Stimulated activated effector memory CD8-positive, alpha-beta T cell treated with anti-CD3 and anti-CD28 coated beads, Interleukin-12 subunit alpha, Interleukin-12 subunit beta, amount 100 ng/mL, for 72 hours (primary cell): ENCODE data around the gene CILP2.

ENCODE experiments used
- ATAC-seq: fragments of 150-1000 bp; cut with Tn5 transposase; 2 replicates; pipeline ENCODE4 v1.10.0; 2021
- DNase-seq, 2 donors: peaks; one replicate each; pipeline ENCODE4 v3.0.0; 2021 to 2022; ENCODE audit warnings: low spot score in 2 of 2
- H3K27ac Mint-ChIP-seq: one replicate; pipeline ENCODE4 v1.8.0; 2022; ENCODE audit warnings: mild to moderate bottlenecking, mixed read lengths
- H3K36me3 Mint-ChIP-seq: one replicate; pipeline ENCODE4 v1.8.0; 2022; ENCODE audit warnings: mild to moderate bottlenecking, mixed read lengths
- H3K4me1 Mint-ChIP-seq: one replicate; pipeline ENCODE4 v1.8.0; 2022; ENCODE audit warnings: mixed read lengths
- H3K4me3 Mint-ChIP-seq: one replicate; pipeline ENCODE4 v1.8.0; 2022; ENCODE audit warnings: mild to moderate bottlenecking, mixed read lengths
- H3K9me3 Mint-ChIP-seq: one replicate; pipeline ENCODE4 v1.8.0; 2022; ENCODE audit warnings: mixed read lengths

CILP2 gene

GRCh38 chr19:19538061-19538784 lies at the start of gene CILP2:
TSS of gene CILP2 (plus strand) at chr19:19538265. CDS start at chr19:19538350, 85 bp downstream.
- Mint-ChIP-seq H3K9me3 (no peaks in the 10 kb centered on the region), H3K4me3 (peak within 1 kb of the TSS; percentile 72), H3K4me1 (peaks cover 50% of the 10 kb centered on the region), H3K27ac (peak within 1 kb of the TSS; percentile 79), H3K36me3 (peaks cover 14% of the 10 kb centered on the region)
- ATAC-seq = peak; percentile 3
- DNase-seq = no peak

- peak; percentile 92 for ATAC-seq
Observed at GRCh38 chr19:19488875-19489690, 49.0 kb upstream of the CILP2 start.

GRCh38 chr19:19489804-19490204 lies 48.3 kb upstream of the CILP2 start:
- ATAC-seq (no peak), DNase-seq (no peak)
- peak overlapping the region; percentile 97 for H3K27ac Mint-ChIP-seq
- peaks cover 57% of the 10 kb centered on the region for H3K36me3 Mint-ChIP-seq
- no peaks in the 10 kb centered on the region for H3K9me3 Mint-ChIP-seq
- peaks cover 56% of the 10 kb centered on the region for H3K4me1 Mint-ChIP-seq
- H3K4me3 Mint-ChIP-seq = peak overlapping the region; percentile 58

More at GRCh38 chr19:19488875-19489690, 49.0 kb upstream of the CILP2 start:
- Mint-ChIP-seq H3K36me3 (peaks cover 57% of the 10 kb centered on the region), H3K4me3 (peak overlapping the region; percentile 58), H3K4me1 (peaks cover 54% of the 10 kb centered on the region), H3K9me3 (no peaks in the 10 kb centered on the region), H3K27ac (peak overlapping the region; percentile 97)
- peak; percentile 56 to 89 for DNase-seq

GRCh38 chr19:19490214-19490968 lies 47.7 kb upstream of the CILP2 start:
- peaks cover 52% of the 10 kb centered on the region for H3K4me1 Mint-ChIP-seq
- peak; percentile 31 for ATAC-seq

GRCh38 chr19:19491321-19492025 lies 46.6 kb upstream of the CILP2 start:
- no peaks in the 10 kb centered on the region for H3K9me3 Mint-ChIP-seq
- ATAC-seq (no peak), DNase-seq (no peak)
- H3K27ac Mint-ChIP-seq = no peak overlapping the region
- peaks cover 48% of the 10 kb centered on the region for H3K4me1 Mint-ChIP-seq
- H3K36me3 Mint-ChIP-seq = peaks cover 70% of the 10 kb centered on the region
- no peak overlapping the region for H3K4me3 Mint-ChIP-seq

More at GRCh38 chr19:19490214-19490968, 47.7 kb upstream of the CILP2 start:
- no peaks in the 10 kb centered on the region for H3K9me3 Mint-ChIP-seq
- H3K36me3 Mint-ChIP-seq = peaks cover 62% of the 10 kb centered on the region
- DNase-seq = peak; percentile 65 to 88
- peak overlapping the region; percentile 97 for H3K27ac Mint-ChIP-seq
- H3K4me3 Mint-ChIP-seq = peak overlapping the region; percentile 58

GRCh38 chr19:19492026-19492610 lies 45.9 kb upstream of the CILP2 start:
- Mint-ChIP-seq H3K4me1 (peaks cover 41% of the 10 kb centered on the region), H3K9me3 (no peaks in the 10 kb centered on the region), H3K27ac (no peak overlapping the region), H3K36me3 (peaks cover 73% of the 10 kb centered on the region), H3K4me3 (no peak overlapping the region)
- DNase-seq (no peak), ATAC-seq (no peak)

GRCh38 chr19:19493841-19494546 lies 44.1 kb upstream of the CILP2 start:
- Mint-ChIP-seq H3K4me3 (no peak overlapping the region), H3K36me3 (peaks cover 83% of the 10 kb centered on the region), H3K27ac (peak overlapping the region; percentile 26)

GRCh38 chr19:19495614-19496603 lies 42.2 kb upstream of the CILP2 start:
- Mint-ChIP-seq H3K27ac (peak overlapping the region; percentile 76), H3K36me3 (peaks cover 95% of the 10 kb centered on the region), H3K4me1 (peaks cover 5% of the 10 kb centered on the region), H3K9me3 (no peaks in the 10 kb centered on the region), H3K4me3 (no peak overlapping the region)
- no peak for ATAC-seq
- DNase-seq = no peak

More at GRCh38 chr19:19493841-19494546, 44.1 kb upstream of the CILP2 start:
- H3K4me1 Mint-ChIP-seq = peaks cover 23% of the 10 kb centered on the region
- no peaks in the 10 kb centered on the region for H3K9me3 Mint-ChIP-seq
- ATAC-seq (no peak), DNase-seq (no peak)

- Mint-ChIP-seq H3K27ac (peak overlapping the region; percentile 52), H3K36me3 (peaks cover 97% of the 10 kb centered on the region), H3K4me3 (no peak overlapping the region), H3K4me1 (peaks cover 5% of the 10 kb centered on the region), H3K9me3 (no peaks in the 10 kb centered on the region)
- ATAC-seq (no peak), DNase-seq (no peak)
Observed at GRCh38 chr19:19498255-19498991, 39.6 kb upstream of the CILP2 start.

- ATAC-seq (no peak), DNase-seq (no peak)
- Mint-ChIP-seq H3K9me3 (no peaks in the 10 kb centered on the region), H3K4me3 (no peak overlapping the region), H3K27ac (peak overlapping the region; percentile 52), H3K36me3 (peaks cover 97% of the 10 kb centered on the region), H3K4me1 (peaks cover 5% of the 10 kb centered on the region)
Observed at GRCh38 chr19:19499272-19499995, 38.6 kb upstream of the CILP2 start.

GRCh38 chr19:19500975-19501644 lies 37.0 kb upstream of the CILP2 start:
- no peaks in the 10 kb centered on the region for H3K9me3 Mint-ChIP-seq
- H3K4me3 Mint-ChIP-seq = no peak overlapping the region
- peaks cover 94% of the 10 kb centered on the region for H3K36me3 Mint-ChIP-seq
- H3K4me1 Mint-ChIP-seq = no peaks in the 10 kb centered on the region
- no peak for DNase-seq
- H3K27ac Mint-ChIP-seq = peak overlapping the region; percentile 77
- no peak for ATAC-seq
